Suprapubic skin (tissue), 4 donors: Measurements from ENCODE around the gene SCIN. TPM values are rescaled to one million over a fixed set of nuclear protein-coding genes. Genes with fewer than 3 reads are reported as not detected.
A peak's percentile ranks its signal among the peaks of the same experiment; 100 is the strongest.
"Not testable (repeated sequence)": the region's sequence is repeated elsewhere in the genome, so short reads cannot be mapped to it uniquely, and the experiment has no call there.

Experiments used
- DNase-seq, 2 donors: peaks; one replicate each; pipeline ENCODE4 v3.0.0-alpha.2; 2019; ENCODE audit warnings: low spot score in 2 of 2
- H3K27ac ChIP-seq: fragments of 200-600 bp; sonication (generic); one replicate; pipeline ENCODE4 v1.5.1; 2019
- H3K27me3 ChIP-seq: fragments of 200-600 bp; sonication (generic); one replicate; pipeline ENCODE4 v1.5.1; 2019
- H3K36me3 ChIP-seq: fragments of 200-600 bp; sonication (generic); one replicate; pipeline ENCODE4 v1.5.1; 2019
- H3K4me1 ChIP-seq: fragments of 200-600 bp; sonication (generic); one replicate; pipeline ENCODE4 v1.5.1; 2019
- H3K4me3 ChIP-seq: fragments of 200-600 bp; sonication (generic); one replicate; pipeline ENCODE4 v1.5.1; 2019; ENCODE audit warnings: mild to moderate bottlenecking
- H3K9me3 ChIP-seq: fragments of 200-600 bp; sonication (generic); one replicate; pipeline ENCODE4 v1.5.1; 2019
- CTCF ChIP-seq, 2 donors: fragments of 200-600 bp in 1 of 2; fragments of 450-650 bp in 1 of 2; sonication (generic) in 1 of 2; IDR thresholded peaks; one replicate each; pipeline ENCODE4 v1.5.1; 2016 to 2019; ENCODE audit warnings: antibody characterized with exemption in 2 of 2, mild to moderate bottlenecking in 1 of 2, moderate library complexity in 1 of 2
- EP300 ChIP-seq: sonication (generic); formaldehyde crosslinking; IDR thresholded peaks from one replicate; pipeline ENCODE4 v1.6.1; 2017; ENCODE audit warnings: antibody characterized with exemption
- POLR2A ChIP-seq, 2 donors: fragments of 450-650 bp; IDR thresholded peaks; one replicate each; pipeline ENCODE4 v1.6.1; 2017; ENCODE audit warnings: antibody characterized with exemption in 2 of 2, mild to moderate bottlenecking in 2 of 2, moderate library complexity in 2 of 2
- POLR2AphosphoS5 ChIP-seq, 3 donors: sonication (generic); formaldehyde crosslinking; IDR thresholded peaks; one replicate each; pipeline ENCODE4 v1.6.1; 2017; ENCODE audit warnings: antibody characterized with exemption in 3 of 3
- WGBS: methylation state at CpG from one replicate; pipeline ENCODE4 v1.1.5; 2018; 5-methylcytosine and 5-hydroxymethylcytosine counted together
- total RNA-seq, 4 donors: library from RNA; depleted of rRNA; stranded (reverse); fragments of >200 nt; gene quantifications; one replicate each; pipeline ENCODE4 v1.1.0, GENCODE V29; 2016

SCIN gene
- total RNA-seq, 4 donors from 2014 or later = 3.1 to 4.9 (median 3.8) TPM

- H3K4me3 ChIP-seq = no peak overlapping the region
- DNase-seq = no peak
- H3K27me3 ChIP-seq = no peaks in the 10 kb centered on the region
- 92% methylated on average over 5 of the region's 6 CpGs for WGBS
- no peaks in the 10 kb centered on the region for H3K4me1 ChIP-seq
- H3K9me3 ChIP-seq = no peaks in the 10 kb centered on the region
- no peak for TF ChIP-seq CTCF (IDR thresholded peaks at IDR 0.05)
- TF ChIP-seq POLR2A (IDR thresholded peaks at IDR 0.05) = no peak
- TF ChIP-seq POLR2AphosphoS5 (IDR thresholded peaks at IDR 0.05) = no peak
- no peak for TF ChIP-seq EP300
- H3K36me3 ChIP-seq = no peaks in the 10 kb centered on the region
- H3K27ac ChIP-seq = no peak overlapping the region
Observed at GRCh38 chr7:12661581-12661980, 91.1 kb downstream of the SCIN start.

GRCh38 chr7:12670000-12670729, 99.6 kb downstream of the SCIN start:
- Histone ChIP-seq H3K27me3 (no peaks in the 10 kb centered on the region), H3K36me3 (no peaks in the 10 kb centered on the region), H3K9me3 (no peaks in the 10 kb centered on the region), H3K4me3 (no peak overlapping the region), H3K4me1 (peaks cover 7% of the 10 kb centered on the region), H3K27ac (no peak overlapping the region)
- 32% methylated on average over 1 of the region's 1 CpG for WGBS
- DNase-seq = no peak
- TF ChIP-seq POLR2A (IDR thresholded peaks at IDR 0.05) (no peak), EP300 (peak; percentile 85), CTCF (IDR thresholded peaks at IDR 0.05) (no peak)

- Histone ChIP-seq H3K9me3 (no peaks in the 10 kb centered on the region), H3K4me3 (no peak overlapping the region), H3K27ac (no peak overlapping the region), H3K36me3 (no peaks in the 10 kb centered on the region), H3K27me3 (no peaks in the 10 kb centered on the region), H3K4me1 (peaks cover 7% of the 10 kb centered on the region)
- no peak for TF ChIP-seq CTCF (IDR thresholded peaks at IDR 0.05)
- no peak for TF ChIP-seq POLR2A (IDR thresholded peaks at IDR 0.05)
- TF ChIP-seq EP300 = no peak
- no peak for TF ChIP-seq POLR2AphosphoS5 (IDR thresholded peaks at IDR 0.05)
- no peak for DNase-seq
- 62% methylated on average over 6 of the region's 6 CpGs for WGBS
Observed at GRCh38 chr7:12670743-12671520, 100.4 kb downstream of the SCIN start.

- H3K27me3 ChIP-seq, H3K36me3 ChIP-seq, DNase-seq, H3K27ac ChIP-seq, H3K4me1 ChIP-seq, H3K4me3 ChIP-seq, H3K9me3 ChIP-seq: not testable (repeated sequence)
- WGBS = 56% methylated on average over 7 of the region's 7 CpGs
Observed at GRCh38 chr7:12673436-12673835, 102.9 kb downstream of the SCIN start.

- Histone ChIP-seq H3K27me3 (no peaks in the 10 kb centered on the region), H3K4me3 (no peak overlapping the region), H3K27ac (no peak overlapping the region), H3K36me3 (no peaks in the 10 kb centered on the region), H3K9me3 (no peaks in the 10 kb centered on the region), H3K4me1 (peaks cover 7% of the 10 kb centered on the region)
- 89% methylated on average over 2 of the region's 2 CpGs for WGBS
- TF ChIP-seq POLR2A (IDR thresholded peaks at IDR 0.05) (no peak), POLR2AphosphoS5 (IDR thresholded peaks at IDR 0.05) (no peak), EP300 (no peak), CTCF (IDR thresholded peaks at IDR 0.05) (no peak)
- DNase-seq = no peak
Observed at GRCh38 chr7:12674053-12674452, 103.5 kb downstream of the SCIN start.
